Measurements from ENCODE around the gene YTHDC1.

GRCh38 chr4:68399306-68399705 lies 49.4 kb upstream of the YTHDC1 start:
- TF ChIP-seq POLR2A (IDR thresholded peaks at IDR 0.05) (no peak), CTCF (IDR thresholded peaks at IDR 0.05) (no peak)

All from ovary (tissue), 3 donors.